Measurements from ENCODE around the gene FKBP5.
"Not testable (repeated sequence)": the region's sequence is repeated elsewhere in the genome, so short reads cannot be mapped to it uniquely, and the experiment has no call there.

The FKBP5 gene

GRCh38 chr6:35539223-35539622, 149.5 kb downstream of the FKBP5 start:
- DNase-seq (ENCODE audit: low read depth) = no peak

- DNase-seq (ENCODE audit: low read depth) = not testable (repeated sequence)
Observed at GRCh38 chr6:35535847-35536246, 152.9 kb downstream of the FKBP5 start.

- no peak for DNase-seq (ENCODE audit: low read depth)
Observed at GRCh38 chr6:35534407-35535170, 154.1 kb downstream of the FKBP5 start.

- no peak for DNase-seq (ENCODE audit: low read depth)
Observed at GRCh38 chr6:35533981-35534380, 154.7 kb downstream of the FKBP5 start.

- no peak for DNase-seq (ENCODE audit: low read depth)
Observed at GRCh38 chr6:35532126-35532525, 156.6 kb downstream of the FKBP5 start.

GRCh38 chr6:35524380-35525020, 164.2 kb downstream of the FKBP5 start:
- no peak for DNase-seq (ENCODE audit: low read depth)
